ENCODE measurements around the gene PI4K2B.
"Not testable (repeated sequence)": the region's sequence is repeated elsewhere in the genome, so short reads cannot be mapped to it uniquely, and the experiment has no call there.

- not testable (repeated sequence) for TF ChIP-seq CTCF (IDR thresholded peaks at IDR 0.05; ENCODE audit: low read depth, low read length, poor library complexity, severe bottlenecking); EZH2phosphoT487 (IDR thresholded peaks at IDR 0.05; ENCODE audit: borderline replicate concordance, low read length)
Measured at GRCh38 chr4:25239528-25239927, 5.7 kb downstream of the PI4K2B start.

All from DOHH2 (cell line).